ENCODE measurements around the gene THBD.

THBD gene, protein sequence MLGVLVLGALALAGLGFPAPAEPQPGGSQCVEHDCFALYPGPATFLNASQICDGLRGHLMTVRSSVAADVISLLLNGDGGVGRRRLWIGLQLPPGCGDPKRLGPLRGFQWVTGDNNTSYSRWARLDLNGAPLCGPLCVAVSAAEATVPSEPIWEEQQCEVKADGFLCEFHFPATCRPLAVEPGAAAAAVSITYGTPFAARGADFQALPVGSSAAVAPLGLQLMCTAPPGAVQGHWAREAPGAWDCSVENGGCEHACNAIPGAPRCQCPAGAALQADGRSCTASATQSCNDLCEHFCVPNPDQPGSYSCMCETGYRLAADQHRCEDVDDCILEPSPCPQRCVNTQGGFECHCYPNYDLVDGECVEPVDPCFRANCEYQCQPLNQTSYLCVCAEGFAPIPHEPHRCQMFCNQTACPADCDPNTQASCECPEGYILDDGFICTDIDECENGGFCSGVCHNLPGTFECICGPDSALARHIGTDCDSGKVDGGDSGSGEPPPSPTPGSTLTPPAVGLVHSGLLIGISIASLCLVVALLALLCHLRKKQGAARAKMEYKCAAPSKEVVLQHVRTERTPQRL

DNA sequence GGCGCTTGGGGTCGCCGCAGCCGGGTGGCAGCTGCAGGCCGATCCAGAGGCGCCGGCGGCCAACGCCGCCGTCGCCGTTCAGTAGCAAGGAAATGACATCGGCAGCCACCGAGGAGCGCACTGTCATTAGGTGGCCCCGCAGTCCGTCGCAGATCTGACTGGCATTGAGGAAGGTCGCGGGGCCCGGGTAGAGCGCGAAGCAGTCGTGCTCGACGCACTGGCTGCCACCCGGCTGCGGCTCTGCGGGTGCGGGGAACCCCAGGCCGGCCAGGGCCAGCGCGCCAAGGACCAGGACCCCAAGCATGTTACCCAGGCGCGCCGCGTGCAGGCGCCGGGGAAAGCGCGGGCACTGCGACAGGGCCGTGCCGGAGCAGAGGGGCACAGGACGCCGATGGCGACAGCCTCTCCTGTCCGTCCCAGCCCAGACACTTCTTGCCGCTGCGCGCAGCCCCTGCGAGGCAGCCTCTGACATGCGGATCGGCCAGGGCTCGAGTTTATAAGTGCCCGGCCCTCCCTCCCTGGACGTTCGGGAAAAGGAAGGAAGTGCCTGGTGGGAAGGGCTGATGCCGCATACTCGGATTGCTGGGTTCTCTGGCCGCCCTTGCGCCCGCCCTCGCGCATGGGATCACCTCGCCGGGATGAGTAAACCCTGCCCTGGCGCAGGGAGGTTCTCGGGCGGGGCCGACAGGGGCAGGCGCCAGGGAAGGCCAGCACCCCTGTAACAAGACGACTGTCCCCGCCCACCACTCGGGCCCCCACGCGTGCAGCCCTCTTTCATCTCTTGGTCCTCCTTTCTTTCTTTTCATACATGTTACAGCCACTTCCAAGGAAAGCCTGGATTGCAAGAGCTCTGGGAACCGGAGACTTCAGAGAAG lies at the start of gene THBD:
THBD (minus strand) TSS at position 472 of the 875 bp plus-strand sequence; CDS start at position 304, 168 bp downstream.
- DNase-seq (ENCODE audit: low spot score), result no peak
- in situ Hi-C loops (cut with MboI; ENCODE audit: low pct_unique_long_range_greater_than_20kb, low sequenced_read_pairs, unreplicated experiment), result loop anchor here (25.0 kb wide), 1 partner anchor 288 kb away; no protein-coding TSS in a partner anchor
- TF ChIP-seq, protein P1, sequence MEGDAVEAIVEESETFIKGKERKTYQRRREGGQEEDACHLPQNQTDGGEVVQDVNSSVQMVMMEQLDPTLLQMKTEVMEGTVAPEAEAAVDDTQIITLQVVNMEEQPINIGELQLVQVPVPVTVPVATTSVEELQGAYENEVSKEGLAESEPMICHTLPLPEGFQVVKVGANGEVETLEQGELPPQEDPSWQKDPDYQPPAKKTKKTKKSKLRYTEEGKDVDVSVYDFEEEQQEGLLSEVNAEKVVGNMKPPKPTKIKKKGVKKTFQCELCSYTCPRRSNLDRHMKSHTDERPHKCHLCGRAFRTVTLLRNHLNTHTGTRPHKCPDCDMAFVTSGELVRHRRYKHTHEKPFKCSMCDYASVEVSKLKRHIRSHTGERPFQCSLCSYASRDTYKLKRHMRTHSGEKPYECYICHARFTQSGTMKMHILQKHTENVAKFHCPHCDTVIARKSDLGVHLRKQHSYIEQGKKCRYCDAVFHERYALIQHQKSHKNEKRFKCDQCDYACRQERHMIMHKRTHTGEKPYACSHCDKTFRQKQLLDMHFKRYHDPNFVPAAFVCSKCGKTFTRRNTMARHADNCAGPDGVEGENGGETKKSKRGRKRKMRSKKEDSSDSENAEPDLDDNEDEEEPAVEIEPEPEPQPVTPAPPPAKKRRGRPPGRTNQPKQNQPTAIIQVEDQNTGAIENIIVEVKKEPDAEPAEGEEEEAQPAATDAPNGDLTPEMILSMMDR (IDR thresholded peaks at IDR 0.05; ENCODE audit: extremely low read depth, insufficient read depth, missing control alignments), result no peak

DNA sequence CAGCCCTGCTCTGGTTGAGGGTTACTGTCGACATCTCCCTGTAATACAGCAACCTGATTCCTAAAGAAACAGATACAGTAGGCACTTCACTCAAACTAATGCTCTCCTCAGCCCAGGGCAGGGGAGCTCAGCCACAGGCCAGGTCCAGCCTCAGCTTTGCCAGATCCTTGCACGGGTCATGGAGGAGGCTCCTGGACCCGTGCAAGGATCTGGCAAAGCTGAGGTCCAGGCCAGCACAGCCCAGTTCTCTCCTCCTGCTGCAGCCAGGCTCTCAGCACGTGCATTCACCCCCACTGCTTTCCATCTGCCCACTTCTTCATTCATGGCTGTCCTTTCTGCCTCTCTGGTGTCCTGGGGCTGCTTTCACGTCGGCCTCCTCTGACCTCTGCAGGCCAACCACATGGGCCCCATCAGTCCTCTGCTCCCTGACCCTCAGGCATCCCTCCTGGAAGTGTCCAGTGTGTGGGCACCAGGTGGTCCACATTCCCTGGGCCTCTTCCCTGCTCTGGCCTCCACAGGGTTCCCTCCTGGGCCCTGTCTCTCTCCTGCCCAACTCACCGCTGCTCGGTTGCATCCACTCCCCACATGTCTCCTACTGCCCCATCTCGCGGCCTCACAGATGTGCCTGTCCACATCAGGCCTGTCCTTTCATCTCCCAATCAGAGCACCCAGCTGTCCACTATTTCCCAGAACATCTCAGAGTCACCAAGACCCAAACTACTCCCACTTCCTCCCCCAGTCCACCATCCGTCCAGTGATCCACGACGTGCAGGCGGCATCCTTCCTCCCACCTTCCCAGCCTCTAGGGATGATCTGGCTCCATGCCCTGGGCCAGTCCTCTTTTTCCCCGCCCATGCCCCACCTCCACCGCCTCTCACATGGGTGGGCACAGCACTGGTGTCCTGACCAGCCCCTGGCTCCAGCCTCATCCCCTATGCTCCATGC lies 48.4 kb upstream of the THBD start:
- DNase-seq (ENCODE audit: low spot score), result no peak
- in situ Hi-C loops (cut with MboI; ENCODE audit: low pct_unique_long_range_greater_than_20kb, low sequenced_read_pairs, unreplicated experiment), result no loop called here
- TF ChIP-seq, protein P1 (IDR thresholded peaks at IDR 0.05; ENCODE audit: extremely low read depth, insufficient read depth, missing control alignments), result no peak

DNA sequence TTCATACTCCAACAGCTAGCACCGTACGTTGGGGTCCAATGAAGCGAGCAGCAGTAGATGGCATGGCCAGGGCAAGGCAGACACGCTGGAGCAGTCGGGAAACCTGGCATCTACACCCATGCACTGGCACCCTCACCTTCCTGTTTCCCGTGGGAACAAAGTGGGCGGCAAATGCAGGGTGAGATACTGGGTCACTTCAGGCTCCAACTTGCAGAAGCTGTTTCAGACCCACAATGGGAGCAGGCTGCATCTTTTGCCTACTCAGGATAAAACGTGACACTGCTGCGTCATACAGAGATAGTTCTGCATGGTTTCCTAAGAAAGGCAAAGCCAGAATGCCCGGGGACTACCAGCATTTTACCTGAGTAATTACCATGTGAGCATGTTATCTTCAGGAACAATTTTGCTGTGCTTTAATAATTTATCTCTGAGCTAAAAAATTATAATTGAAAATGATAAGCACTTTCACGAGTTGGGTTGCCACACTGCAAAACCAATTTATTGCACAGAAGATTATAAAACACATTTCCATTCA lies 47.6 kb upstream of the THBD start:
- TF ChIP-seq, protein P1 (IDR thresholded peaks at IDR 0.05; ENCODE audit: extremely low read depth, insufficient read depth, missing control alignments), result no peak
- in situ Hi-C loops (cut with MboI; ENCODE audit: low pct_unique_long_range_greater_than_20kb, low sequenced_read_pairs, unreplicated experiment), result no loop called here
- DNase-seq (ENCODE audit: low spot score), result no peak

DNA sequence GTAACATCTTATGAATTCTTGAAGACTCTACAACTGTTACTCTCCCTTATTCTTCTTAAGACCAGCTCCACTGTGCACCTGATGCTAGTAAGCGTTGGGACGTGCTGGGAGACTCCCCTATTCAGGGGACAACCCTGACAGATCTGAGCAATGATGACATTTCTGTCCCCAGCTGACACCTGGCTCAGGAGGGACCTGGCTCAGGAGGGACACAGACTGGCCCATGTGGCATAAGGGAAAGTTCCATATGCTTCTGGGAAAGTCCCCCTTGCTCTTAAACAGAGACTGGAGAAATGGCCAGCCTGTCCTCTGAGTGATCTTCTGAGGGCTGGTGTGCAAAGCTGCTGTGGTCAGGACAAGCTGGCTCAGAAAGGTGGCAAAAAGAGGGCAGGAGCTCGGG lies 46.6 kb upstream of the THBD start:
- TF ChIP-seq, protein P1 (IDR thresholded peaks at IDR 0.05; ENCODE audit: extremely low read depth, insufficient read depth, missing control alignments), result no peak
- no peak for DNase-seq (ENCODE audit: low spot score)
- in situ Hi-C loops (cut with MboI; ENCODE audit: low pct_unique_long_range_greater_than_20kb, low sequenced_read_pairs, unreplicated experiment), result no loop called here

DNA sequence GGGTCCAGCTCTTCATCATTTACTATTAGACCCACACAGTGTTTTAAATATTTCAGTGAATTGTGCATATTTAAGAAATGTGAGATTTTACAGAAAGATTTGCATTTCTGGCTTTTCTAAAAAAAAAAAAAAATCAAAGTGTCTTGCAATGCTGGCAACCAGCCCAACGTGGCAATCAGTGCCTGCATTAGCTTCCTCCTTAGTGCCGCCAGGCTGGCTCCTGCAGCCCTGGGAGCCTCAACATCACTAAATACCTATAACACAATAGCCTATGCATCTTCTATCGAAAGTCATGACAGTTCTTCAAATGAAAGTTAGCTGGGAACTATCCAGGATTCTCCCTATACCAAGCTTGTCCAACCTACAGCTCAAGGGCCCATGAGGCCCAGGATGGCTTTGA lies 46.0 kb upstream of the THBD start:
- in situ Hi-C loops (cut with MboI; ENCODE audit: low pct_unique_long_range_greater_than_20kb, low sequenced_read_pairs, unreplicated experiment), result no loop called here
- DNase-seq (ENCODE audit: low spot score), result no peak

More for the DNA sequence above, 46.0 kb upstream of the THBD start:
- TF ChIP-seq, protein P1 (IDR thresholded peaks at IDR 0.05; ENCODE audit: extremely low read depth, insufficient read depth, missing control alignments), result no peak
